ENCODE data around the gene PNMA8A. TPM values are rescaled to one million over a fixed set of nuclear protein-coding genes. Genes with fewer than 3 reads are reported as not detected.

The PNMA8A gene
- total and polyA plus RNA-seq, 2 experiments from 2014 or later, result 17.8 to 21.7 TPM

DNA sequence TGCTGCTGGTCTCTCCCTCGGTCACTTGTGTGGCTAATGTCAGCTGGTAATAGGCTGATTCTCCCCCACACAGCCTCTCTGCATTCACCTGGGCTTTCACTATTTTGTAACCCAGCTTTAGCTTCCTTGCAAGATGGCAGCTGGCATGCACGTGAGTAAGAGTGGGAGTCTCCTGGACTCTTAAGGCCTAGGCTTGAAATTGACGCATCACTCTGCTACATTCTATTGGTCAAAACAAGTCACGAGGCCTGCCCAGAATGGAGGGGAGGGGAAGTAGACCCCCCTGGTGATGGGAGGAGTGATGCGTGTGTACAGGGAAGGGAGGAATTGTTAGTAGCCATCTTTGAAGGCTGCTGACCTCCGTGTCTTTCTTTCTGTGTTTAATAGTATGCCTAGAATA, 49.3 kb upstream of the PNMA8A start:
- no peak overlapping the region for H3K27ac ChIP-seq (ENCODE audit: low read depth)
- H3F3A ChIP-seq (replicated peaks; ENCODE audit: low read depth), result 0 out of 2 replicates have a peak, but pooled peaks cover 3% of the 10 kb centered on the region
- peak; percentile 63 for DNase-seq (ENCODE audit: low spot score)
- no peaks in the 10 kb centered on the region for H3K27me3 ChIP-seq (ENCODE audit: insufficient read depth)
- no peaks in the 10 kb centered on the region for H3K79me2 ChIP-seq (replicated peaks; ENCODE audit: insufficient read depth)
- Mint-ChIP-seq H3K36me3 (ENCODE audit: low read depth) (no peaks in the 10 kb centered on the region), H3K4me3 (no peak overlapping the region), H3K4me1 (peaks cover 5% of the 10 kb centered on the region; the same call in 2 of the 3 replicates), H3K27me3 (ENCODE audit: insufficient read depth, low read depth, poor library complexity) (peaks cover 18% of the 10 kb centered on the region), H3K9me3 (peaks cover 6% of the 10 kb centered on the region; the same call in 1 of the 3 replicates), H3K27ac (no peak overlapping the region)
- H3K4me2 ChIP-seq, result no peak overlapping the region
- TF ChIP-seq ZNF114 (CRISPR knock-in tag; IDR thresholded peaks at IDR 0.05), result no peak
- TF ChIP-seq POLR2AphosphoS5 (IDR thresholded peaks at IDR 0.05; ENCODE audit: low read depth), result no peak
- no peak for TF ChIP-seq EZH2phosphoT487 (IDR thresholded peaks at IDR 0.05; ENCODE audit: unreplicated experiment)
- no peak for TF ChIP-seq REST (IDR thresholded peaks at IDR 0.05; ENCODE audit: unreplicated experiment)
- no peak for TF ChIP-seq ZNF462 (CRISPR knock-in tag; IDR thresholded peaks at IDR 0.05)
- TF ChIP-seq CREB1 (CRISPR knock-in tag; IDR thresholded peaks at IDR 0.05; ENCODE audit: low read depth), result no peak
- TF ChIP-seq JUNB (IDR thresholded peaks at IDR 0.05; ENCODE audit: unreplicated experiment), result no peak
- TF ChIP-seq CTCF (conservative IDR thresholded peaks at IDR 0.05; ENCODE audit: low read depth in 2 of 2), result no peak
- TF ChIP-seq STAT1 (IDR thresholded peaks at IDR 0.05; ENCODE audit: unreplicated experiment), result no peak
- no peak for TF ChIP-seq NANOG (IDR thresholded peaks at IDR 0.05; ENCODE audit: borderline replicate concordance)
- no peak for TF ChIP-seq ZNF331 (CRISPR knock-in tag; IDR thresholded peaks at IDR 0.05; ENCODE audit: low read depth)
- TF ChIP-seq EZH2 (IDR thresholded peaks at IDR 0.05; ENCODE audit: low read depth, unreplicated experiment), result no peak
- no peaks in the 10 kb centered on the region for H4K20me1 ChIP-seq (replicated peaks; ENCODE audit: insufficient read depth)
- H3K9me2 ChIP-seq (ENCODE audit: insufficient read depth), result 0 out of 2 replicates have a peak, but pooled peaks cover 3% of the 10 kb centered on the region
- ATAC-seq, result peak; percentile 68
- no peak overlapping the region for H3K4me3 ChIP-seq
- H3K36me3 ChIP-seq (ENCODE audit: insufficient read depth), result no peaks in the 10 kb centered on the region
- H3K4me1 ChIP-seq (ENCODE audit: insufficient read depth), result 0 out of 2 replicates have a peak, but pooled peaks cover 9% of the 10 kb centered on the region
- H2AFZ ChIP-seq, result peak overlapping the region; percentile 39; the same call in 1 of the 2 replicates
